H7 (cell line): Measurements from ENCODE around the gene MAMDC2. TPM values are rescaled to one million over a fixed set of nuclear protein-coding genes. Genes with fewer than 3 reads are reported as not detected.
A peak's percentile ranks its signal among the peaks of the same experiment; 100 is the strongest.
"Not testable (repeated sequence)": the region's sequence is repeated elsewhere in the genome, so short reads cannot be mapped to it uniquely, and the experiment has no call there.

Experiments
- DNase-seq: peaks from one replicate; pipeline ENCODE4 v3.0.0; 2012
- H3K27me3 ChIP-seq: 2 replicates; pipeline ENCODE4 v1.6.0; 2011; ENCODE audit warnings: mild to moderate bottlenecking, low read length; ENCODE audit not compliant: control insufficient read depth, insufficient read depth
- H3K36me3 ChIP-seq: replicated peaks from 2 replicates; pipeline ENCODE4 v1.5.1; 2011; ENCODE audit warnings: low read length; ENCODE audit not compliant: control insufficient read depth, insufficient read depth
- H3K4me3 ChIP-seq: 2 replicates; pipeline ENCODE4 v1.5.1; 2011; ENCODE audit warnings: low read depth, mild to moderate bottlenecking, control low read depth, low read length, moderate library complexity; ENCODE audit not compliant: insufficient read depth
- total RNA-seq: library from RNA; depleted of rRNA; stranded (reverse); fragments of >200 nt; shearing (Covaris generic); gene quantifications from 2 replicates; pipeline ENCODE4 v1.2.3, GENCODE V29; 2014

The MAMDC2 gene
- total RNA-seq, 1 experiment from 2014 or later: 5.4 TPM

DNA sequence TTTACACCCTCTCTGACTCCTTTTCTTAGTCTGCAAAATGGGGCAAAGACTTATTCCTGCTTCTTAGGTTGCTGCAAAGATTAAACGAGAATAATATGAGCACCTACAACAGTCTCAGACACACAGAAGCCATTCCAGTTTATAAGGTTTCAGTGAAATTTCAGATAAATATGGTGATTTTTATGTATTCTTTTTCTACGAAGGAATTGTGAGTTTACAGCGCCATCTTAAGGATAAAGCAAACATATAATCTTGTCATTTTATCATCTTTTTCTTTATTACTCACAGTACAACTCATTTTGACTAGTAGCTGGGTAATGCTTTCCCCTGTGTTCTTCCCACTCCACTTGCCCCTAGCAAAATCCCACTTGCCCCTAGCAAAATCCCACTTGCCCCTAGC lies 185.9 kb downstream of the MAMDC2 start:
- H3K27me3 ChIP-seq: no peaks in the 10 kb centered on the region
- no peak overlapping the region for H3K4me3 ChIP-seq
- H3K36me3 ChIP-seq: no peaks in the 10 kb centered on the region
- peak; percentile 8 for DNase-seq

DNA sequence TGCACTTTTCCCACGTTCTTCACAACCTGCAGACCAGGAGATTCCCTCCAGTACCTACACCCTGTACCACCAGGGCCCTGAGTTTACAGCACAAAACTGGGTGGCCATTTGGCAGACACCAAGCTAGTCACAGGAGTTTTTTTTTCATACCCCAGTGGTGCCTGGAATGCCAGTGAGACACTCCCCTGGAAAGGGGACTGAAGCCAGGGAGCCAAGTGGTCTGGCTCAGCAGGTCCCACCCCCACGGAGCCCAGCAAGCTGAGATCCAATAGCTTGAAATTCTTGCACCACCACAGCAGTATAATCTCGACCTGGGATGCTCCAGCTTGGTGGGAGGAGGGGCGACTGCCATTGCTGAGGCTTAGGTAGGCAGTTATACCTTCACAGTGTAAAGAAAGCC lies 188.8 kb downstream of the MAMDC2 start:
- DNase-seq: no peak
- H3K36me3 ChIP-seq: no peaks in the 10 kb centered on the region

DNA sequence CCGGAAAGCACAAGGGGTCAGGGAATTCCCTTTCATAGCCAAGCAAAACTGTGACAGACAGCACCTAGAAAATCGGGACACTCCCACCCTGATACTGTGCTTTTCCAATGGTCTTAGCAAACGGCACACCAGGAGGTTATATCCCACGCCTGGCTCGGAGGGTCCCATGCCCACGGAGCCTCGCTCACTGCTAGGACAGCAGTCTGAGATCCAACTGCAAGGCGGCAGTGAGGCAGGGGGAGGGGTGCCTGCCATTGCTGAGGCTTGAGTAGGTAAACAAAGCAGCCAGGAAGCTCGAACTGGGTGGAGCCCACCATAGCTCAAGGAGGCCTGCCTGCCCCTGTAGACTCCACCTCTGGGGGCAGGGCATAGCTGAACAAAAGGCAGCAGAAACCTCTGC lies 190.6 kb downstream of the MAMDC2 start:
- H3K27me3 ChIP-seq, DNase-seq: not testable (repeated sequence)

More for the DNA sequence above, 188.8 kb downstream of the MAMDC2 start:
- Histone ChIP-seq H3K4me3 (no peak overlapping the region), H3K27me3 (no peaks in the 10 kb centered on the region)

DNA sequence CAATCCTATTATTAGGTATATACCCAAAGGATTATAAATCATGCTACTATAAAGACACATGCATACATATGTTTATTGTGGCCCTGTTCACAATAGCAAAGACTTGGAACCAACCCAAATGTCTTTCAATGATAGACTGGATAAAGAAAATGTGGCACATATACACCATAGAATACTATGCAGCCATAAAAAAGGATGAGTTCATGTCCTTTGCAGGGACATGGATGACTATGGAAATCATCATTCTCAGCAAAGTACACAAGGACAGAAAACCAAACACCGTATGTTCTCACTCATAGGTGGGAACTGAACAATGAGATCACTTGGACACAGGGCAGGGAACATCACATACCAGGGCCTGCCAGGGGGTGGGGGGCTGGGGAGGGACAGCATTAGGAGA lies 202.3 kb downstream of the MAMDC2 start:
- DNase-seq, H3K36me3 ChIP-seq, H3K4me3 ChIP-seq, H3K27me3 ChIP-seq: not testable (repeated sequence)

More for the DNA sequence above, 190.6 kb downstream of the MAMDC2 start:
- H3K4me3 ChIP-seq, H3K36me3 ChIP-seq: not testable (repeated sequence)

DNA sequence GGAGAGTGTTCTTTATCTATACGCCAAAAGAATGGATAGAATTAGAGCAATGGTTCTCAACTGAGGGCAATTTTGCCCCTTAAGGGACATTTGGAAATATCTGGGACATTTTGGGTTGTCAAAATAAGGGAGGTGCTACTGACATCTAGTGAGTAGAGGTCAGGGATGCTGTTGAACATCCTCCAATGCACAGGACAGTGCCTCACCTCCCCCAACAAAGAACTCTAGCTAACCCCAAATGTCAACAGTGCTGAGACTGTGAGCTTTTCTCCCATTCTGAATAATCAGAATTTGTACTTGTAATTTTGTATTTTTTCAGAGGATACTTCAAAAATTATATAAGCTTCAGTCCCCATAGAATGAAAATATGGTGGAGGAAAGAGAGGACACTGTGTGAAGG lies 206.6 kb downstream of the MAMDC2 start:
- no peak for DNase-seq
- no peaks in the 10 kb centered on the region for H3K27me3 ChIP-seq
- no peak overlapping the region for H3K4me3 ChIP-seq
- no peaks in the 10 kb centered on the region for H3K36me3 ChIP-seq

DNA sequence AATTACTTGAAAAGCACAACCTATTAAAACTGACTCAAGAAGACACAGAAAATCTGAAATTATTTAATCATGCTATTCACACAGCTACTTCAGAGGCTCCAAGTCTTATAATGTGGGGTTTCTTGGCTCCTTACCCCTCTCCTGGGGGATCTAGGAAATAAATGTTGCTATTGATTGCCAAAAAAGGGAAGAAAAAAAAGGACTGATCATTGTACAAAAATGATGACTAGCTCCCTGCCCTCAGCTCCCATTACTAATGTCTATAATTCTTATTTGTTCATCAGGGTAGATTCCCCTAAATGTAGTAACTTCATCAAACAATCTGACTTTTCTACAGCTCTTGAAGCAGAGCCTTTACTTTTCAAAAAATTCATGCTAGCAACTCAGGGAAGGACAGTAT lies 211.8 kb downstream of the MAMDC2 start:
- Histone ChIP-seq H3K4me3 (no peak overlapping the region), H3K36me3 (no peaks in the 10 kb centered on the region), H3K27me3 (no peaks in the 10 kb centered on the region)
- no peak for DNase-seq

DNA sequence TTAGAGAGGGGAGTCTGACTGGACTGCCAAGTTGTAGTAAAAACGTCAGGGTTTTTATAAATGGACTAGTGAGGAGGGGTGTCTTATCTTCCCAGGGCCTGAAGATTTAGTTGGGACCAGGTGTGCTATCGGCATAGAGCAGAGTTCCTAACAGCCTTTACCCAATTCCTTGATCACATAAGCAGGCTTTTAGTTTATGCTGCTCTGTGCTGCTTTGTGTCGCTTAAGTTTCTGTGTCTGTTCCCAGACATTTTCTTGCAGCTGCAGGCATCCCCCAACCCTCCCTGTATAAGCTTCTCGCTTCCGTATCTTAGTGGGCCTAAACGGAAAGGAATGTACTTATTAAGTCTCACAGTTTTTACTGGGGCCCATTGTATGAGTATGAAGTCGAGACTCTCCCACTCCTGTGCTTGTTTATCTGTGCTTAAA lies 212.5 kb downstream of the MAMDC2 start:
- Histone ChIP-seq H3K4me3 (no peak overlapping the region), H3K36me3 (no peaks in the 10 kb centered on the region; the same call in 1 of the 2 replicates), H3K27me3 (no peaks in the 10 kb centered on the region)
- DNase-seq: no peak

DNA sequence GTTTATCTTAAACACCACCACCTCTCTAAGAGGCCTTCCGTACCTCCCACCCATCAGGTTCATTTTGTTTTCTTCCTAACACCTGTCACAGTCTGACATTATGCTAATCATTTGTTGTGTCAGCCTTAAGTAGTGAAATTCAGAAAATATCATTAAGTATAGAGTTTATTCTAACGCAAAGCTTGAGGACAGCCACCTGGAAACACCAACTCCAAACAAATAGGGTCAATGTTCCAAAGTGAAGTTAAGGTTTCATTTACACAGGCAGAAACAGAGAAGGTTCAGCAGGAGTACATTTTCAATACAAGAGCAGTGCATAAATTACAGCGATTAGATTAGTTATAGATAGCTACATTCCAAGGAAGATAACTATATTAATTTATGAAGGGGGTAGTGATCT lies 213.9 kb downstream of the MAMDC2 start:
- Histone ChIP-seq H3K27me3 (no peaks in the 10 kb centered on the region), H3K36me3 (no peaks in the 10 kb centered on the region; the same call in 1 of the 2 replicates), H3K4me3 (no peak overlapping the region)
- DNase-seq: no peak

DNA sequence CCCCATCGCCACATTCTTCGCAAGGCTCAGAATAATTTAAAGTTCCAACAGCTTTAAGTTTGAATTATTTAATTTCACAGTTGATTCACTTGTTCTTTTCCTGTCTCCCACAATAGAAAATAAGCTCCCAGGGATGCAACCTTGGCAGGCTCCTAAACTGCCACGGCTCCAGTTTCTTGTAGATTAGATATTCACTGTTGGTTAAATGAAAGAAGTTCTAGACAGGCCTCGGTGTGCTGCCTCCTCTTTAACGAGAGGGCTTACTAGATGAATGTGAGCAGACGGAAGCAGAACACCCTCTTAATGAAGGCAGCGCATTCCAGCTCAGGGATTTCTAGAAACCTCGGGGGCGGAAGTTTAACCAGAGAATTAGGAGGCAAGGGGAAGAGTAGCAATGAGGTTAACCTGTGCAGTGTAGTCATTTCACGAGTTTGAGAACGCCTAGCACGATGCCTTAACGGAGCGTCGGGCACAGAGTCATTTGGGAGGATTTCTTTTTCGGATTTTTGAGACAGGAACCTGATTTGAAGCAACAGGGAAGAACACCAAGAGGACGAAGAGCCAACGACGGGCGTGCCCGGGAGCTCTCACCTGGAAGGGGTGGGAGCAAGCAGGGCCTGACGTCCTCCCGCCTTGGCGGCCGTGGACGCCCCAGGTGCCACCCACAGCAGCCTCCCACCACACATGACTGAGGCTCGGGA lies 214.5 kb downstream of the MAMDC2 start:
- Histone ChIP-seq H3K36me3 (no peaks in the 10 kb centered on the region; the same call in 1 of the 2 replicates), H3K4me3 (peak overlapping the region; percentile 95), H3K27me3 (no peaks in the 10 kb centered on the region)
- DNase-seq: no peak

DNA sequence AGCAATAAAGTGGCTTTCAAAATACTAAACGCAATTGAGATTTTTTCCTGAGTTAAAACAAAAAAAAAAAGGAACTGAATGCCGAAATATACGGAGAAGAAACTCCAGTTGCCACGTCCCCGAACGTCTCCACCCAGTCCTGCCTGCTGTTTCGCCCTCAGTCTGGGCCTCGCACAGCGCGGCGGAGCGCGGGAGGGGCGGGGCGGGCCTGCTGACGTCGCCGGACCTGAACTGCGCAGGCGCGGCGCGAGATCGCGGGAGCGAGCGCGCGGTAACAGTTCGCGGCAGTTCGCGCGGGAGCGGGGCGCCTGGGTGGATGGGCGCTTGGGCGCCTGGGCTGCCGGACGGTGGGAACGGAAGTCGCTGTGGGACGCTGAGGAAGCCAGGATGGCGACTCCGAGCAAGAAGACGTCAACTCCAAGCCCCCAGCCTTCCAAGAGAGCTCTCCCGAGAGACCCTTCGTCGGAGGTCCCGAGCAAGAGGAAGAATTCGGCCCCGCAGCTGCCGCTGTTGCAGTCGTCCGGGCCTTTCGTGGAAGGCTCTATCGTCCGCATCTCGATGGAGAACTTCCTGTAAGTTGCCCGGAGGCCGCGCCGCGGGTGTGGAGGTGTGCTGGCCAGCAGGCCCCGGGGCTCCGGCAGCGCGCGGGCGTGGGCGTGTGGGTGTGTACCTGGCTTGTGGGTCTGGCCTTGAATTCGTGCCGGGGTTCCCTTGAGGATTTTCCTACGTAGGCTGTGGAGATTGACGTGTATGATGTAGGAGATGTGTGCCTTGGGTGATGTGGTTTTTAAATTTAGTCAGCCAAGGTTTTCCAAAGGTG lies 215.3 kb downstream of the MAMDC2 start, which contains the start of gene SMC5:
Gene SMC5 (plus strand): TSS at position 287 of the 820 bp plus-strand sequence. CDS start 101 bp downstream, at position 388.
- H3K36me3 ChIP-seq: no peaks in the 10 kb centered on the region; the same call in 1 of the 2 replicates
- peak; percentile 91 for DNase-seq
- H3K27me3 ChIP-seq: no peaks in the 10 kb centered on the region
- peak within 1 kb of the TSS; percentile 95 for H3K4me3 ChIP-seq

DNA sequence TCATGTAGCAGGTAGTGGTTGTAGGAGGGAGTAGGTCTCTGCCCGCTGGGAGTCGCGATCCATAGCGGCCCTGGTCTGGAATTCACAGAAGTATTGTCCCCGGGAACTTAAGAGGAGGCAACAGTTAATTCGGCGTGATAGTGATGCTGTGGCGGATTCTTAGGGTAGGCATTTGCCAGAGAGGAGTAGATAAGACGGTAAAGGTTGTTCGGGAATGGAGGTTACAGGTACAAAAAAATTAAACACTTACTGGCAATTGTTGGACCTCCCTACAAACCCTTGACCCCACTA lies 215.8 kb downstream of the MAMDC2 start:
- Histone ChIP-seq H3K27me3 (no peaks in the 10 kb centered on the region), H3K4me3 (peak overlapping the region; percentile 95), H3K36me3 (peaks cover under 1% of the 10 kb centered on the region)
- peak; percentile 61 for DNase-seq

DNA sequence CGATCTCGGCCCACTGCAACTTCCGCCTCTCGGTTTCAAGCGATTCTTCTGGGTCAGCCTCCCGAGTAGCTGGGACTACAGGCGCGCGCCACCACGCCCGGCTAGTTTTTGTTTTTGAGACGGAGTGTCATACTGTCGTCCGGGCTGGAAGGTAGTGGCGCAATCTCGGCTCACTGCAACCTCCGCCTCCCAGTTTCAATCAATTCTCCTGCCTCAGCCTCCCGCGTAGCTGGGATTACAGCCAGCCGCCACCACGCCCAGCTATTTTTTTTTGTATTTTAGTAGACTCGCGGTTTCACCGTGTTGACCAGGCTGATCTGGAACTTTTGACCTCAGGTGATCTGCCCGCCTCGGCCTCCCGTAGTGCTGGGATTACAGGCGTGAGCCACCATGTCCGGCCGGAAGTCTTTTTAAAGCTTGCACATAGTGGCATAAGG lies 216.4 kb downstream of the MAMDC2 start:
- DNase-seq: no peak
- peaks cover 3% of the 10 kb centered on the region for H3K36me3 ChIP-seq

DNA sequence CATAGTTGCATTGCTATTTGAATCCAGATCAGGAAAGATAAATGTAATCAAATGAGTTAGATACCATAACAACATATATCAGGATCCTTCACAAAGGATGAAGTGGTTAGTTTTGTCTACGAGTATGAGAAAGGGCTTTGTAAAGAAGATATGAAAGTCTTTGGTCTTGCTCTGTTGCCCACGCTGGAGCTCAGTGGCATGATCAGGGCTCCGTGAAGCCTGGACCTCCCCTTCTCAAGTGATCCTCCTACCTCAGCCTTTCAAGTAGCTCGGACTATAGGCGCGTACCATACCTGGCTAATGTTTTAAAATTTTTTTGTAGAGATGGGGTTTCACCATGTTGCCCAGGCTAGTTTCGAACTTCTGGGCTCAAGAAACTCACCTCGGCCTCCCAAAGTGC lies 217.0 kb downstream of the MAMDC2 start:
- DNase-seq: no peak
- peaks cover 3% of the 10 kb centered on the region for H3K36me3 ChIP-seq
- no peaks in the 10 kb centered on the region for H3K27me3 ChIP-seq
- peak overlapping the region; percentile 1; the same call in 1 of the 2 replicates for H3K4me3 ChIP-seq

More for the DNA sequence above, 216.4 kb downstream of the MAMDC2 start:
- Histone ChIP-seq H3K27me3 (no peaks in the 10 kb centered on the region), H3K4me3 (peak overlapping the region; percentile 95)

DNA sequence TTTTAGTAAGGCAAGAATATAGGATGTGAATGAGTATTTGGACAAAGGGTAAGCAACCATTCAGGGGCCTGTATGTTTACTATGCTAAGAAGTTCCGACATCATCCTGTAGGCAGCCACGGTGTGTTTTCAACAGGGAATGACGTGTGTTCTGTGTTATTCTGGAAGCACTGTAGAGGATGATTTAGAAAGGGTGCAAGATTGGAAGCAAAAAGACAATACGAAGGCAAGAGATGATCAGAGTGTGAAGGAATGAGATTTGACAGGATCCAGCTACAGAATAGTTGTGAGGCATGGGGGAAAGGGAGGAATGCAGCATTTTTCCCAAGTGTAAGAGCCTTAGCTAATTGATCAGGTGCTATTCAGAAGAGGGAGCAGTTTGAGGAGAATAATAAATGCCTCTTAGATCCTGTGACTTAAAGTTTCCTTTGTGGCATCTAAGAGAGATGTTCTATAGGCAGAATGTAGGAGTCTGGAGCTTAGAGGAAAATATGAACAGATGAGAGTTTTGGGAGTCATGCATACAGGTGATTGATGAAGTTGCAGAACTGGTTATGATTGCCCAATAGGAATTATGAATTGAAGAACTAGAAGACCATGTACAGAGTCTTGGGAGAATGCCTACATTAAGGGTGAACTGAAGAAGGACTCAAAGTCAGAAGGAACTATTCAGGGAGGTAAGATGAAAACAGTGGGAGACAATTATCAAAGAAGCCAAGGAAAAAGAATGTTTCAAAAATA lies 217.7 kb downstream of the MAMDC2 start:
- H3K4me3 ChIP-seq: no peak overlapping the region
- H3K27me3 ChIP-seq: no peaks in the 10 kb centered on the region
- no peak for DNase-seq
- H3K36me3 ChIP-seq: peaks cover 3% of the 10 kb centered on the region
